Right lobe of liver (tissue), 4 donors: ENCODE data around the gene EPGN.

Experiments used
- CTCF ChIP-seq, 4 donors: fragments of 200-600 bp in 3 of 4; fragments of 450-650 bp in 1 of 4; IDR thresholded peaks; one replicate each; pipeline versions ENCODE4 v1.5.1 to v1.8.0; 2016 to 2022; ENCODE audit warnings: antibody characterized with exemption in 4 of 4, mild to moderate bottlenecking in 2 of 4
- POLR2A ChIP-seq: fragments of 450-650 bp; IDR thresholded peaks from one replicate; pipeline ENCODE4 v1.6.1; 2017; ENCODE audit warnings: antibody characterized with exemption, mild to moderate bottlenecking
- donor health status: DM: no; HTN: no; CAD: no.
- donor health status: DM: no; HTN: no; CAD: no.
- donor health status: DM: no; HTN: yes; CAD: no.

- no peak for TF ChIP-seq CTCF (IDR thresholded peaks at IDR 0.05)
- no peak for TF ChIP-seq POLR2A
These were observed 57.5 kb downstream of the EPGN start for GRCh38 chr4:74365761-74366160.
